GM21825 (cell line): ENCODE measurements around the gene CFAP251.
A peak's percentile ranks its signal among the peaks of the same experiment; 100 is the strongest.
"Not testable (repeated sequence)": the region's sequence is repeated elsewhere in the genome, so short reads cannot be mapped to it uniquely, and the experiment has no call there.

Experiments used
- ATAC-seq: cut with Tn5 transposase; IDR thresholded peaks from one replicate; pipeline ENCODE4 v1.9.1; 2021; ENCODE audit warnings: mild to moderate bottlenecking, moderate library complexity; ENCODE audit not compliant: unreplicated experiment

Gene CFAP251

GRCh38 chr12:121969726-121970125, 51.3 kb downstream of the CFAP251 start:
- ATAC-seq = no peak

GRCh38 chr12:121970581-121971300, 52.3 kb downstream of the CFAP251 start:
- no peak for ATAC-seq

GRCh38 chr12:121974026-121974985, 55.9 kb downstream of the CFAP251 start:
- no peak for ATAC-seq

- no peak for ATAC-seq
These were observed 56.6 kb downstream of the CFAP251 start for GRCh38 chr12:121975021-121975420.

- ATAC-seq = no peak
These were observed 58.6 kb downstream of the CFAP251 start for GRCh38 chr12:121976950-121977349.

GRCh38 chr12:121980191-121980891, 61.9 kb downstream of the CFAP251 start:
- no peak for ATAC-seq

GRCh38 chr12:121980892-121981272, 62.5 kb downstream of the CFAP251 start:
- ATAC-seq = no peak

GRCh38 chr12:121981456-121981855, 63.1 kb downstream of the CFAP251 start:
- ATAC-seq = no peak

- ATAC-seq = no peak
These were observed 64.6 kb downstream of the CFAP251 start for GRCh38 chr12:121982950-121983349.

- ATAC-seq = no peak
These were observed 65.3 kb downstream of the CFAP251 start for GRCh38 chr12:121983536-121984210.

GRCh38 chr12:121986489-121987245, 68.3 kb downstream of the CFAP251 start:
- ATAC-seq = no peak

- ATAC-seq = not testable (repeated sequence)
These were observed 70.1 kb downstream of the CFAP251 start for GRCh38 chr12:121988519-121988918.

- no peak for ATAC-seq
These were observed 71.1 kb downstream of the CFAP251 start for GRCh38 chr12:121989276-121990113.

GRCh38 chr12:121990114-121990647, 71.8 kb downstream of the CFAP251 start:
- no peak for ATAC-seq

- ATAC-seq = peak; percentile 67
These were observed 72.6 kb downstream of the CFAP251 start for GRCh38 chr12:121990692-121991603.

GRCh38 chr12:121992059-121992879, 73.9 kb downstream of the CFAP251 start:
- ATAC-seq = peak; percentile 70
